DLD1 (cell line): ENCODE results near the gene EIF4EBP3.

Experiments
- in situ Hi-C: cut with HindIII; loops from 2 replicates; pipeline ENCODE4 v1.10.0; 2017; ENCODE audit warnings: low sequenced_read_pairs

EIF4EBP3 gene

DNA sequence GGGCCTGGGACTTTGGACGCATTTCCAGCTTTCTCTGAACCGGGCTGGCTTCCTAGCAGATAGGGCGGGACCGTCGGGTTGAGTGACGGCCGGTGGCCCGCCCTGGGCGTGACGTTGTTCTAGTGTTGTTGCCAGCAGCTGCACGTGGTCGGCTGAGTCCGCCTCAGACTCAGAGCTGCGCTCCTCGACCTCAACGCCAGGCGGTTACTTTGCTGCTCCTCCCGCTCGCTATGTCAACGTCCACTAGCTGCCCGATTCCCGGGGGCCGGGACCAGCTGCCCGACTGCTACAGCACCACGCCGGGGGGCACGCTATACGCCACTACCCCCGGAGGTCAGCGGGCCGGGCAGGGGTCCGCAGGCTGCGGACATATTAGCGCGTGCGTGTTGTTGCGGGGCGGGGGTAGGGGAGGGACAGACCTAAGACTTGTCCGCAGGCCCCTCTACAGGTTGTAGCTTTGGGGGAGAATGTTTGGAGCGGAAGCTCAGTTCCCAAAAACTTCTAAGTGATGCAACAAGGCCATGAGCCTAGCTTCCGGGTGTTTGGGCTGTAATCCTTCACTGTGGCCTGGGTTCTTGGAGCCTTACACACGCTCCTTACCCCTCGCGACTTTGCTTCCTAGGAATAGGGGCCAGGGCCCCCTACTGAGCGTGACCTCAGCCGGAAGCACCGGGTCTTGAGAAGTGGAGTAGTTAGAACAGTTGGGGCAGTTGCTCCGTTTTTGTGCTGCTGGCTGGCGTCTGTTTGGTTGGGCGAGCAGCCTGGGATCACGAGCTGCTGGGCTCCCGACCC lies at the start of gene EIF4EBP3:
Gene EIF4EBP3, plus strand, starts transcription at position 155 of the 792 bp plus-strand sequence. Its CDS starts 76 bp downstream, at position 231.
- in situ Hi-C loops, result no loop called here

DNA sequence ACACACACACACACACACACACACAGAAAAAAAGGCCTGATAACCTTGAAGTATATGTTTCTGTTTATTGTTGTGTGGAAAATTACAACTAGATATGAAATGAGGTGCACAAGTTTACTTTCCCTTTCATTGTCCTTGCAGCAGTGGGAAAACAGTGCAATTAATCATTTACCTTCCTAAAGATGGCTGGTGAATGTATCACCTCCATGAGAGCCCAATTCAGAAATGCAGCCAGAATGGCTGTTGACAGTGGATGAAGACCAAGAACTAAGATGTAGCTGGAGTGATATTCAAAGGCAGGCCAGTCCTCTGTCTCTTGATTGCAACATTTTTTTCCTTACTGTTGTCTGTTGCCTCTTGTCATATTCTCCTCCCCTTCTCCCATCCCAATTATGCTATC lies 49.6 kb upstream of the EIF4EBP3 start:
- in situ Hi-C loops, result no loop called here

DNA sequence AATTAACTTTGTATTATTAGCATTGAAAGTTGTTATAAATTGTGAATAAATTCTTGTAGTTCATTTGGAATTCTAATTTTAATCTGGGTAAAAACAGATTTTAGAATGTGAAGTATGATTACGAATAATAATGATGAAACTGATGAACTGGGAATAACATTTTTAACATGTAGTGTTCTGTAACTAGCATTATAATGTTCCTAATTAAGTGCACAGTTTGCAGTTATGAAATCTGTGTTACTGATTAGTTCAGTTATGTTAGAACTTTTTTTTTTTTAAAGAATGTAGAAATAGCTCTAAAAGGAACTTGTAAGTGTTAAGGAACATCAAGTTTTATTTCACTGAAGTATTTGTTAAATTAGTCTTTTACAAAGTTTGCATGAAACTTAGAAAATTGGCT lies 48.9 kb upstream of the EIF4EBP3 start:
- in situ Hi-C loops, result no loop called here

DNA sequence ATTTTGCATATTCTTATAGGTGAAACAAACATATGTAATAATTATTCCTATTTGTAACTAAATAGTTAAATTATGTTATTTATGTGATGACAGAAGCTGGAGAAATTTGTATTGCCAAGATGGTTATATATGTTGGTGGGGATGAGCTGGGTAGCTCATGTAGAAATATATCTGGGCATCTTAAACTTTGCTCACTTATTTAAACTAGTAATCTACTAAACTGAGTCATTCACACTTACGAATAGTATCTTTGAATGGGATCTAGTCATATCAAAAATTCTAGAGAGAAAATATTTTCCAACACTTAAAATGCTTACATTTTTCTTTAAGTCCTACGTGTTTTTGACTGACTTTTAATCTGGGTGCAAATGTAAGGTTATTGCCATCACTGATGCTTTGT lies 44.6 kb upstream of the EIF4EBP3 start:
- in situ Hi-C loops, result no loop called here

DNA sequence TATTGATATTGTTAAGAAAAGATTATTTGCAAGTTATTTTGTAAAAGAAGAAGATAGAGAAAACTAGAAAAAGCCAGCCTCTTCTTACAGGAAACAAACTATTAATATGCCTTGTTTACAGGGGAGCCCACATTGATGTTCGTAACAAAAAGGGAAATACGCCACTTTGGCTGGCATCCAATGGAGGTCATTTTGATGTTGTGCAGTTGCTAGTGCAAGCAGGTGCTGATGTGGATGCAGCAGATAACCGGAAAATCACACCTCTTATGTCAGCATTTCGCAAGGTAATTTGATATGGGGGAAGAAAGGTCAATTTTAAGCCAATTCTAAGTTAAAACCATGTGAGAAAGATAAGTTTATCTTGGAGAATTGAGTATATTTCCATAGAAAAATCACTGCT lies 37.6 kb upstream of the EIF4EBP3 start:
- in situ Hi-C loops, result no loop called here

DNA sequence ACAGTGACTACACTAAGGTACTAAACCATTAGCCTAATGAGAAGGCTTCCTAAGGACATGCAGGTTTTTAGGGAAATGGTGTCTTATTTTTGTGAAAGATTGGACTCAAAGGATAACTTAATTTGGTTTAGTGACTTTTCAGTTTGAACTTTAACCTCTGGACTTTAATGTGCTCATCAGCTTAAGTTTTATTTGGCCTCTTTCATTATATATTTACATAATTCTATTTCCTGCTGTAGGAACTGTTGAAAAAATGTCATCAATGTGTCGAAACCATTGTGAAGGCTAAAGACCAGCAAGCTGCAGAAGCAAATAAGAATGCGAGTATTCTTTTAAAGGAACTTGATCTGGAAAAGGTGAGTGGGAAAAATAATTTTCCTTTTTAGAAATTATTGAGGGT lies 34.3 kb upstream of the EIF4EBP3 start:
- in situ Hi-C loops, result no loop called here

DNA sequence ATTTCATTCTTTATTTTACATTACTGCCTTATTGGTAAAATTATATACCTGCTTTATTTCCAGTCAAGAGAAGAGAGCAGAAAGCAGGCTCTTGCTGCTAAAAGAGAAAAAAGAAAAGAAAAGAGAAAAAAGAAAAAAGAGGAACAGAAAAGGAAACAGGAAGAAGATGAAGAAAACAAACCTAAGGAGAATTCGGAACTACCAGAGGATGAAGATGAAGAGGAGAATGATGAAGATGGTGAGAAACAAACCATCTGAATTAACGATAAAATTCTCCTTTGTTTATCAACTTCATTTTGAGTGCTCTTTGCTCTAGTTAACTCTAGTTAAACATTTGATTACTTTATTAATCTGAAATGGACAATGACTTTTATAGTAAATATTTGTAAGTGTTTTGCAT lies 23.5 kb upstream of the EIF4EBP3 start:
- in situ Hi-C loops, result no loop called here

DNA sequence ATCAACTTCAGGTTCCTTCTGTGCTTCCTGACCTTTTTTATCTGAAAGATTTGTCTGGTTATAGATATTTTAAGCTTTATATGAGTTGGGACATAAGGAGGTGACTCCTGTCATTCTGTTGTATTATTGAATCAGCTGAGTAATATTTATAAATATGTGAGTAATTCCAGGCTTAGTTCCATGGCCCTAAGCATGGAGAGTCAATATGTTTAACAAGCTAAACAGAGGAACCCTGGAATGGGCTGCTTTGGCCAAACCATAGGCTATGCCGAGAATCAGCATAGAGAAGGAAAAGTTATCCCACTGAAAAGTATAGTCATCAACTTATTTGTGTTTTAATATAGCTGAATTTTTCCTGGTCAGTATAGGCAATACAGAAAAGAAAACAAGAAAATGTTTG lies 7.2 kb upstream of the EIF4EBP3 start:
- in situ Hi-C loops, result no loop called here

DNA sequence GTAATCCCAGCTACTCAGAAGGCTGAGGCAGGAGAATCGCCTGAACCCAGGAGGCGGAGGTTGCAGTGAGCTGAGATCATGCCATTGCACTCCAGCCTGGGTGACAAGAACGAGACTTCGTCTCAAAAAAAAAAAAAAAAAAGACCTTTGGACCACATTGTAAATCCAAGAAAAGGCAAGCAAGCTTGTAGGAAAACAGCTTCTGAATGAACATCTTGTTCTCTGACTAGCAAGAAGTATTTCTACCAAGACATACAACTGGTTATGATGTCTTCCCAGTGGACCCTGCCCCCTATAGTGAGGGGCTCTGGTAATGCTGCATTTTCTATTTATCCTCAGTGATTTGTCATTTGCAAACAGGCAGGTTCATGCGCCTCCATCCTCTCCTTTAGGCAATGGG lies 4.5 kb upstream of the EIF4EBP3 start:
- in situ Hi-C loops, result no loop called here

DNA sequence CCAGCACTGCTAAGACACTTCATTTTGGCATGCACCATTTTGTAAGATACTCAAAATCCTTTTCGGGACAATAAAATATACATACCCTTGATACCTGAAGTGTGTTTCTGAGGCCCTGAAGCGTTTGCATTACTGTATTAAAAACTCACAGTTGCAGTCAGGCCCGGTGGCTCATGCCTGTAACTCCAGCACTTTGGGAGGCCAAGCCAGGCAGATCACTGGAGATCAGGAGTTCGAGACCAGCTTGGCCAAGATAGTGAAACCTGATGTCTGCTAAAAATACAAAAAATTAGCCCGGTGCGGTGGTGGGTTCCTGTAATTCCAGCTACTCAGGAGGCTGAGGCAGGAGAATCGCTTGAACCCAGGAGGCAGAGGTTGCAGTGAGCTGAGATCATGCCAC lies 2.5 kb upstream of the EIF4EBP3 start:
- in situ Hi-C loops, result no loop called here

DNA sequence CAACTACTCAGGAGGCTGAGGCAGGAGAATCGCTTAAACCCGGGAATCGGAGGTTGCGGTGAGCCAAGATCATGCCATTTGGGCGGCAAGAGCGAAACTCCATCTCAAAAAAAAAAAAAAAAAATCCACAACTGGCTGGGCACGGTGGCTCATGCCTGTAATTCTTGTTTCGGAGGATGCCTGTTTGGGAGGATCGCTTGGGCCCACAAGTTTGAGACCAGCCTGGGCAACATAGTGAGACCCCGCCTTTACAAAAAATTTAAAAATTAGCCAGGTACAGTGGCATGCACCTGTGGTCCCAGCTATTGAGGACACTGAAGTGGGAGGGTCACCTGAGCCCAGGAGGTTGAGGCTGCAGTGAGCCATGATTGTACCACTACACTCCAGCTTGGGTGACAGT lies 1.9 kb upstream of the EIF4EBP3 start:
- in situ Hi-C loops, result no loop called here

DNA sequence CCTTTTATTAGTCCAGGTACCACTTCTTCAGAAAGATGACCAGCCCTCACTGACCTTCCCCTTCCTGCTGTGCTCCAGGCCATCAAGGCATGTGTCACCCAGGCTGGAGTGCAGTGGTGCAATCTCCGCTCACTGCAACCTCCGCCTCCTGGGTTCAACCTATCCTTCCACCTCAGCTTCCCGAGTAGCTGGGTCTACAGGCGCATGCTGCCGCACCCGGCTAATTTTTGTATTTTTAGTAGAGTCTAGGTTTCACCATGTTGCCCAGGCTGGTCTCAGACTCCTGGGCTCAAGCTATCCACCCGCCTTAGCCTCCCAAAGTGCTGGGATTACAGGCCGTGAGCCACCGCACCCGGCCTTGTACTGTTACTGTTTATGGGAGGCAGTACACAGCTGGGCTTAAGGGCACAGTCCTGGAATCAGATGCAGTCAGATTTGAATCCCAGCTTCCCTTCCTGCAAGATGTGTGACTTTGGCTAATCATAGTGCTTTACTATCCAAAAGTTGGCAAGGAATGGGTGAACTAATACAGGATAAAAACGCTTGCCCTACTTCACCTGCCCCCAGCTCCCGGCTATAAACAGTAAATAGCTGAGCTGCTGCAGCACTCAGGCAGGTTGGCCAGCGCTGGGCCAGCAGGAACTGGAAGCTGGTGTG lies 483 bp upstream of the EIF4EBP3 start:
- in situ Hi-C loops, result no loop called here

DNA sequence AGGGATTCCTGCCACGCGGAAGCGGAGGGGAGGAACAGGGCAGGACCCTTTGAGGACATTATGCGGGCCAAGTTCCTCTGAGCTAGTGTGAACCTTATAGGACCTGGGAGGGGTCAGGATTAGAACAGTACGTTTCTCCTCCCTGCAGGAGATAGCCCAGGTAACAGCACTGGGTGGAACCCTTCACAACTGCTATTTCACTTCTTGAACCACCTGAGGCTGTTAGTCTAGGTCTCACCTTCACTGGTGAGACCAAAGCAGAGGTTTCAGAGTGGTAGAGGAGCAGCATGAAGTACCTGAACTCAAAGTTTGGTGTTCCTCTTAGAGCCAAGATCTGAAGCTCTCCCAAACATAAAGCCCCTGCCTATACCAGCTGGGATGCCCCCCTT lies 832 bp downstream of the EIF4EBP3 start:
- in situ Hi-C loops, result no loop called here

DNA sequence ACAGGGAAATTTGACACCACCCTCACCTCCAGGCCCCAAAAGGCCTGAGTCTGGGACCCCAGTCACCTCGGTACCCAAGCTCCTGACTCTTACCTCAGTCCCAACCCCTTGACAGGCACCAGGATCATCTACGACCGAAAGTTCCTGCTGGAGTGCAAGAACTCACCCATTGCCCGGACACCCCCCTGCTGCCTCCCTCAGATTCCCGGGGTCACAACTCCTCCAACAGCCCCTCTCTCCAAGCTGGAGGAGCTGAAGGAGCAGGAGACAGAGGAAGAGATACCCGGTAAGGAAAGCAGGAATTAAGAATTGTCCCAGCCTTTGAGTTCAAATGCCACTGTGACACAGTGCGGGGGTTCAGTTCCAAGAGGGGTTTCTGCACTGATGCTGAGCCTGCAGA lies 1.3 kb downstream of the EIF4EBP3 start:
- in situ Hi-C loops, result no loop called here

DNA sequence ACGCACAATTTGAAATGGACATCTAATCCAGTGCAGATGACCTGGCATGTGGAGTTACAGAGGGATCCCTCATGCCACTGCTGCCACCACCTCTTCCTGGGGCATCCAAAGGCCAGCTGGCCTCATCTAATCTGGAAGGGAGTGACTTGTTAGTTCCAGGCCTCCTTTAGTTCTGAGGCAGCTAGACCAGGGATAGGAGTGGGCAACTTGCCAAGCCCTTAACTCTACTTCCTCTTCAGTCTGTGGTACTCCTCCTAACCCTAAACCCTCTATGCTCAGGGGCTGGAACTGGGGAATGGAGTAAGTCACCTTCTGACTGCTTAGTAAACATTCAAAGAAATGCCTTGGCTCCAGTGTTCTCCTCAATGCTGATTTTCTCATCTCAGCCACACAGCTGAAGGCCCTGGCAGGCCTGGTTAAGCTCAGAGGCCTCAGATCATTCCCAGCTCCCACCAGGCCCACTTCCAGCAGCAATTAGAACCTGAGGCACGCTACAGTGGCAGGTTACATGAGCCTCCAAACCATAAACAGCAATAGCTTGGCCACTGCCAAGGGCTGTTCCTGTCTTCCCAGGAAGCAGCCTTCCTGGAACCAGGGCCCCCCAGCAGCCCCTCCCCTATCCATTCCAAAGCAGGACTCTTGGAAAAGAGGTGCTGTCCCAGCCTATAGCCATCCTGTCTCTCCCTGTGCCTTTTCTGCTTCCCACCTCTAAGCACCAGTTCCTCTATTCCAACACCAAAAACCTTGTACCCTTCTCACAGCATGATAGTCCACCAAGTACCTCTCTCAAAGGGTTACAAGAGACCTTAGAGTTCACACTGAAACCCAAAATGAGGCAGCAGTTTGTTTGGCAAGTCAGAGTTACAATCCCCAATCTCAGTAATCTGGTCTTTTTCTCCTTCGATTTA lies 2.0 kb downstream of the EIF4EBP3 start:
- in situ Hi-C loops, result no loop called here

DNA sequence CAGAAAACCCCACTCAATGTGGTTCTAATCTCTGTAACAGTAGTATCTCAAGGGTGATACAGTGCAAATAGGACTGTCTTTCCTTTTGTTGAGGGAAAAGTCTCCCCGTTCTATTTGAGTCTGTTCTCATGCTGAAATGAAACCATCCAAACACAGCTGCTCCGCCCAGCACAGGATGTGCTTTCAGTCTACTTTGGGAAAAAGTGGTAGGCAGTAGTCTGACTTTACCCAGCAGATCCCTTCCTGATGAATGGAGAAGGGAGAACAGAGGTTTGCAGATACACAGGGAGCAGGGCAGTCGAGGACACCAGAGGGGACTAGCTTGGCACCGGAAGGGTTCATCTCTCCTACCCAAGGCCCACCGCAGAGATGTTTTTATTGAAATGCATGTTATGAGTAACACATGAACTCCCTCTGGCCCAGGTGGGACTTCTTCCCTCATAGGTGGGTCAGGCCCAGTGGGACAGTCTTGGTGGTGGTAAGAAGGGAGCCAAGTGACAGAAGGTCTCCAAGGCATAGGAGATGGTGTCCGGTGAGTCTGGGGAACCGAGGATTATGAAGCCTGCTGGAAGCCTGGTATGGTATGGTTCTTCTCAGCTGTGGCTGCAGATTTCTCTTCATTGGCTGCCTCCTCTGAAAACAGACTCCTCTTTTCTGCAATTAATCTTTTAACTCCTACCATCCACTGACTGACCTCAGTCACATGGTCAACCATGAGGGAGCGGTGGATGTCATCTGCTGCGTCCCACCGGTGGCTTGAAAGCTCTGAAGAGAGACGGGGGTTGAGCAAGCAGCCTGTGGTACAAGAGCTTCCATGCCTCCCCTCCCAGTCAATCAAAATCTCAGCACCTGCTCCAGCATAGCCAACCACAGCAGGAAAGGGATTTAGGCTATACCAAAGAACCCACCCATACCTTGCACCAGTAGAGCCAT lies 3.0 kb downstream of the EIF4EBP3 start:
- in situ Hi-C loops, result no loop called here

DNA sequence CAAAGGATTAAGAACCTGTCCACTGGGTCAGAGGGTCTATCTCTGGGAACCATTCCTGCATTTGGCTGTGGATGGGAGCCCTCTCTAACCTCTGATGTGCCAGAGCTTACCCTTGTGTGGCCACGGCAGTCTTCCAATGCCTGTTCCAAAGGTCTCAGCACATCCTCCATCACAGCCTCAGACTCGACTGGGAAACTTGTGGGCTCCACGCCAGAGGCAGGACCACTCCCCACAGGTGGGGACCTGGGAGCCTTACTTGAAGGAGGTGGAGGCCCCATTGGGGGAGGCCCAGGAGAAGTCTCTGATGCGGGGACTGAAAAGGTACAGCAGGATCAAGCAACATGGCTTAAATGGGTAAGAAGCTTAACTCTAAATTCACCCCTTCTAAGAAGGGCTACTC lies 4.4 kb downstream of the EIF4EBP3 start:
- in situ Hi-C loops, result no loop called here

DNA sequence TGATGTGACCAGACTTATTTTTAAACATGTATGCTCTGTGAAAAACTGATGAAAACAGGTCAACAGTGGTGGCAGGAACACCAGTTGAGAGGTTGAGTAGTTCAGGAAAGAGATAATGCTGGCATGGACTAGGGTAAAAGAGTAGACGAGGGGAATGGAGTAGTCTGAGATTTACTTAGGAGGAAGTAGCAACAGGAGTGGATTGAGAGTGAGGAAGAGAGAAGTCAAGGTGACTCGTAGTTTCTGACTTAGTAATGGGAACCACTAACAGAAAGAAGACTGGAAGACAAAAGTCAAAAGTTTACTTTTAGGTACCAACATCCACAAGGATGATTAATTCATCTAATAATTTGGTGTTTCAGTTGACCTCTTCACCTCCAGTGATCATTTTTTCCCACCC lies 6.2 kb downstream of the EIF4EBP3 start:
- in situ Hi-C loops, result no loop called here

DNA sequence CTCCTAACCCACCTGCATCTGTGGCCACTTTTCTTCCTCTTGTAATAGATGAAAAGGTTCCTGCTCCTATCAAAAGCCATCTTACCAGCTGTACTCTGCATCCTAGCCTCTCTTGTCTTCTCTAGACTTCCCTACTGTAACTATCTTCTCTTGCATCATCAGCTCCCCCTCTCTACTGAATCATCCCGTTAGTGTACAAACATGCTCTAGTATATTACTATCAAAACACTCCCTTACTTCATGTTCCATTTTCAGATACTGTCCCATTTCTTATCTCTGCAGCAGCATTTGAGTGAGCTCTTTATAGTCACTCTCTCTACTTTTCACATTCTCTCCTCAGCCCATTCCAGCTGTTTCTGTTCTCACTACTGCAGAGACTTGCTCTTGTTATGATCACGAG lies 7.0 kb downstream of the EIF4EBP3 start:
- in situ Hi-C loops, result no loop called here

DNA sequence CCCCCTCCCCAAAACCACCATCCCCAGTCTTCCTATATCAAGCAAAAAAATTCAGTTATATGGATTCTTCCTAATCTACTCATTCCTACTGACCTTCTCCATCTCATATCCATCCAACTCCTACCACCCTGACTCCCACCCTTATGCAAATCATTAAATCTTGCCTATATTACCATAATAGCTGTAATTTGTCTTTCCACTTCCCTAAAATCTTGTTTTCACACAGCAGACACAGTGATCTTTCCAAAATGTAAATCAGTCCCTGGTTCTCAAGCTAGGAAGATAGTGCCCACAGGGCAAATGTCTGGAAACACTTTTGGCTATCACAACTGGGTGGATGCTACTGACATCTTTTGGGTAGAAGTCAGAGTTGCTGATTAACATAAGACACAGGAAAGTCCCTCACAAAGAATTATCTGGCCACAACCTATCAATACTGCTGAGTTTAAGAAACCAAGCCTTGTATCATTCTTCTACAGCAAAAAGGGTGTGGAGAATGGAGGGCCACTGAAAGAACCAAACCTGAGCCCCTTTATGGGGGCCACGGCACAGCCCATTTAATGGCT lies 8.4 kb downstream of the EIF4EBP3 start:
- in situ Hi-C loops, result no loop called here
